Fibroblast of lung (primary cell): ENCODE data around the gene CNPY4. TPM values are rescaled to one million over a fixed set of nuclear protein-coding genes. Genes with fewer than 3 reads are reported as not detected.

Source experiments
- DNase-seq, 2 donors: peaks; one replicate each; pipeline versions ENCODE4 v3.0.0 to v3.0.0-alpha.2; 2010; ENCODE audit warnings: low read depth in 2 of 2
- H2AFZ ChIP-seq: 2 replicates; pipeline ENCODE4 v1.5.1; 2012; ENCODE audit warnings: low read length, control low read depth, inconsistent platforms
- H3K27ac ChIP-seq: 2 replicates; pipeline ENCODE4 v1.5.1; 2011; ENCODE audit warnings: low read length, control low read depth; ENCODE audit not compliant: insufficient read depth
- H3K27me3 ChIP-seq: 2 replicates; pipeline ENCODE4 v1.5.1; 2011; ENCODE audit warnings: mild to moderate bottlenecking, low read length; ENCODE audit not compliant: control insufficient read depth, insufficient read depth
- H3K36me3 ChIP-seq: 2 replicates; pipeline ENCODE4 v1.5.1; 2011; ENCODE audit warnings: low read length; ENCODE audit not compliant: control insufficient read depth, insufficient read depth
- H3K4me1 ChIP-seq: 2 replicates; pipeline ENCODE4 v1.5.1; 2011; ENCODE audit warnings: low read length; ENCODE audit not compliant: control insufficient read depth, insufficient read depth; ENCODE audit errors: extremely low read depth
- H3K4me2 ChIP-seq: 2 replicates; pipeline ENCODE4 v1.5.1; 2011; ENCODE audit warnings: low read length, control low read depth; ENCODE audit not compliant: insufficient read depth; ENCODE audit errors: extremely low read depth
- H3K4me3 ChIP-seq, 4 experiments: fragments of 200-600 bp in 1 of 4; sonication (generic) in 1 of 4; replicated peaks in 1 of 4; 2 replicates each; pipeline ENCODE4 v1.5.1; 2011 to 2016; ENCODE audit warnings: low read length in 4 of 4, low read depth in 3 of 4, mild to moderate bottlenecking in 3 of 4, control low read depth in 2 of 4, inconsistent platforms in 1 of 4, mixed read lengths in 1 of 4; ENCODE audit not compliant: insufficient read depth in 1 of 4; ENCODE audit errors: control extremely low read depth in 1 of 4
- H3K79me2 ChIP-seq: 2 replicates; pipeline ENCODE4 v1.5.1; 2012; ENCODE audit warnings: mild to moderate bottlenecking, low read length, inconsistent platforms; ENCODE audit not compliant: control insufficient read depth, insufficient read depth
- H3K9ac ChIP-seq: 2 replicates; pipeline ENCODE4 v1.5.1; 2011; ENCODE audit warnings: mild to moderate bottlenecking, low read length, control low read depth; ENCODE audit not compliant: insufficient read depth
- H3K9me3 ChIP-seq: 2 replicates; pipeline ENCODE4 v1.5.1; 2012; ENCODE audit warnings: low read depth, low read length; ENCODE audit not compliant: control insufficient read depth, insufficient read depth
- H4K20me1 ChIP-seq: 2 replicates; pipeline ENCODE4 v1.5.1; 2011; ENCODE audit warnings: low read length; ENCODE audit not compliant: control insufficient read depth, insufficient read depth; ENCODE audit errors: extremely low read depth
- EZH2 ChIP-seq: IDR thresholded peaks from 2 replicates; pipeline ENCODE4 v1.5.1; 2012; ENCODE audit warnings: low read length, control low read depth, mild to moderate bottlenecking; ENCODE audit errors: missing control alignments
- polyA plus RNA-seq, 2 donors: library from polyadenylated mRNA; depleted of rRNA in 1 of 2; stranded (reverse) in 1 of 2; unstranded in 1 of 2; fragments of >200 nt; gene quantifications; 2 replicates each; pipeline ENCODE4 v1.2.1, GENCODE V29; 2011 to 2012; ENCODE audit warnings: missing spikeins in 1 of 2
- total RNA-seq: library from RNA; depleted of rRNA; stranded (reverse); fragments of >200 nt; gene quantifications from 2 replicates; pipeline ENCODE4 v1.2.1, GENCODE V29; 2014
- TF ChIP-seq, protein P1 (sequence below), 2 donors: IDR thresholded peaks in 1 of 2; conservative IDR thresholded peaks in 1 of 2; 1 replicate in 1 of 2; 2 replicates in 1 of 2; pipeline ENCODE4 v1.5.1; 2011 to 2012; ENCODE audit warnings: low read length in 2 of 2, control low read depth in 1 of 2, inconsistent platforms in 1 of 2, low read depth in 1 of 2, mild to moderate bottlenecking in 1 of 2

The CNPY4 gene
- total and polyA plus RNA-seq, 2 donors (not counting 1 experiment from before 2014, with no cell fraction given), result 21.6 to 40.7 TPM

DNA sequence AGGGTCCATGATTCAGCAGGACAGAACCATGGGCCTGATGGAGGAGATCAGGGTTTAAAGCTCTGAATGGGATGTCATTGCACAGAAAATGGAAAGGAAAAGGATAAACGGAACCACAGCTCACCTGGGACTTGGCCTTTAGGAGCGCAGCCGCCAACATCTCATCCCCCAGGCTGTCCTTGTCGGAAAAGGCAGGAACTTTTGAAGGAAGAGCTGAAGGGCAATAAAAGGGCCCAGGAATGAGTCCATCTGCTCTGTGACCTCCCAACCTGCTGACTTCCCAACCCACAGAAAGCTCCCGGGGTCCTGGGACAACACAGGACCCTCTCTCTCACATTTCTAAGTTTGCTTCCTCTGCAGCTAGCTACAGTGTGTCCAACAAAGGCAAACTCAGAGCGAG, 44.0 kb upstream of the CNPY4 start:
- Histone ChIP-seq H2AFZ (no peak overlapping the region), H4K20me1 (no peaks in the 10 kb centered on the region), H3K4me2 (no peak overlapping the region), H3K27ac (no peak overlapping the region), H3K27me3 (no peaks in the 10 kb centered on the region), H3K4me3 (no peak overlapping the region), H3K79me2 (peaks cover 33% of the 10 kb centered on the region), H3K9ac (no peak overlapping the region), H3K9me3 (peaks cover 15% of the 10 kb centered on the region), H3K4me1 (peaks cover 3% of the 10 kb centered on the region), H3K36me3 (peaks cover 44% of the 10 kb centered on the region)
- no peak for TF ChIP-seq EZH2
- TF ChIP-seq, protein P1, sequence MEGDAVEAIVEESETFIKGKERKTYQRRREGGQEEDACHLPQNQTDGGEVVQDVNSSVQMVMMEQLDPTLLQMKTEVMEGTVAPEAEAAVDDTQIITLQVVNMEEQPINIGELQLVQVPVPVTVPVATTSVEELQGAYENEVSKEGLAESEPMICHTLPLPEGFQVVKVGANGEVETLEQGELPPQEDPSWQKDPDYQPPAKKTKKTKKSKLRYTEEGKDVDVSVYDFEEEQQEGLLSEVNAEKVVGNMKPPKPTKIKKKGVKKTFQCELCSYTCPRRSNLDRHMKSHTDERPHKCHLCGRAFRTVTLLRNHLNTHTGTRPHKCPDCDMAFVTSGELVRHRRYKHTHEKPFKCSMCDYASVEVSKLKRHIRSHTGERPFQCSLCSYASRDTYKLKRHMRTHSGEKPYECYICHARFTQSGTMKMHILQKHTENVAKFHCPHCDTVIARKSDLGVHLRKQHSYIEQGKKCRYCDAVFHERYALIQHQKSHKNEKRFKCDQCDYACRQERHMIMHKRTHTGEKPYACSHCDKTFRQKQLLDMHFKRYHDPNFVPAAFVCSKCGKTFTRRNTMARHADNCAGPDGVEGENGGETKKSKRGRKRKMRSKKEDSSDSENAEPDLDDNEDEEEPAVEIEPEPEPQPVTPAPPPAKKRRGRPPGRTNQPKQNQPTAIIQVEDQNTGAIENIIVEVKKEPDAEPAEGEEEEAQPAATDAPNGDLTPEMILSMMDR (conservative IDR thresholded peaks at IDR 0.05 in 1 of 2, IDR thresholded peaks at IDR 0.05 in 1 of 2; ENCODE audit: low read depth in 1 of 2, low read length in 2 of 2), result no peak
- DNase-seq, result no peak

DNA sequence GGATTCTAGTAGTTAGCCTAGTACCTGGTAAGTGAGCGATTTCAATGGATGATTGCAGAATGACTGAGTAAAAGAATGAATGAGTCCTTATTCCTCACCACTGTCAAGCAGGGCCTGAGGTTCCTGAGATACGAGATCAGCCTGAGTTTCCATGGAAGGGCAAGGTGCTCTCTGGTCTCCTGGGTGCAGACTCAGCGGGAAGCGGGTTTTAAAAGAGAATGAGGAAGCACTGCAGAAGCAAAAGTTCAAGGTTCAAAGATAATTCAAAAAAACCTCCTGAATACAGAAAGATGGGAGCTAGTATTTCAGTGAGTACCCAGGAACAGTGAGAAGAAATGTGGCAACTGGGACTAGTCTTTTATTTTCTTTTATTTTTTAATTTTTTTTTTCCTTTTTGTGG, 42.2 kb upstream of the CNPY4 start:
- no peak overlapping the region for H3K9ac ChIP-seq
- TF ChIP-seq, protein P1 (conservative IDR thresholded peaks at IDR 0.05 in 1 of 2, IDR thresholded peaks at IDR 0.05 in 1 of 2; ENCODE audit: low read depth in 1 of 2, low read length in 2 of 2), result no peak
- no peak for TF ChIP-seq EZH2
- no peak overlapping the region for H3K4me2 ChIP-seq
- peaks cover 32% of the 10 kb centered on the region for H3K36me3 ChIP-seq
- H3K4me1 ChIP-seq, result peaks cover 3% of the 10 kb centered on the region
- H3K79me2 ChIP-seq, result peaks cover 43% of the 10 kb centered on the region
- peaks cover 3% of the 10 kb centered on the region for H3K9me3 ChIP-seq
- no peaks in the 10 kb centered on the region for H3K27me3 ChIP-seq
- DNase-seq, result no peak
- no peak overlapping the region for H3K4me3 ChIP-seq
- H4K20me1 ChIP-seq, result no peaks in the 10 kb centered on the region
- no peak overlapping the region for H2AFZ ChIP-seq
- H3K27ac ChIP-seq, result no peak overlapping the region

DNA sequence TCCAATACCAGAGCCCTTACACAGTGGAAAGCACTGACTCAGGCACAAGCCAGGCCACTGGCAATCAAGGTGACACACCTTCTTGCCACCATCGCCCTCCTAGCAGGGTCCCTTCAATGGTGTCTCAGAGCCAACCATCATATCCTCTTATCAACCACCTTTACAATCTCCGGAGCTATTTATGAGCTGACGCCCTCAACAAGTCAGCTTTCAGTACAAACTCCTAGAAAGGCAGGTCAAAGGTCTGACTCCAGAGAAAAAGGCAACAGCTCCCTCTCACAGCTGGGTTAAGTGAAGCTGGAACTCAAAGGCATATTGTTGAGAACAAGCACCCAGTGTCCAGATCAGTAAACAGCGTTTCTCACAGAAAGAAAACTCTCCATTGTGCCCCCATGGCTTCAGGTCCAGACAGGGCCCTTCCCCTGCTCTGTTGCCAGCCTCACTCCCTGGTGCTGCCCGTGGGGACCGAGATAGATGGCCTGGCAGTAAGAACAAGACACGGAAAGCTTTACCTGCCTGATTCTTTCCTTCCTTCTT, 40.3 kb upstream of the CNPY4 start:
- no peaks in the 10 kb centered on the region for H4K20me1 ChIP-seq
- no peak overlapping the region for H3K27ac ChIP-seq
- H3K36me3 ChIP-seq, result peaks cover 20% of the 10 kb centered on the region
- no peaks in the 10 kb centered on the region for H3K9me3 ChIP-seq
- no peak overlapping the region for H3K4me2 ChIP-seq
- TF ChIP-seq, protein P1 (conservative IDR thresholded peaks at IDR 0.05 in 1 of 2, IDR thresholded peaks at IDR 0.05 in 1 of 2; ENCODE audit: low read depth in 1 of 2, low read length in 2 of 2), result no peak
- no peak for TF ChIP-seq EZH2
- no peak overlapping the region for H3K9ac ChIP-seq
- peaks cover 43% of the 10 kb centered on the region for H3K79me2 ChIP-seq
- H3K4me3 ChIP-seq, result peak overlapping the region in 1 of 4 experiments; percentile 3
- DNase-seq, result no peak
- no peak overlapping the region for H2AFZ ChIP-seq
- H3K27me3 ChIP-seq, result no peaks in the 10 kb centered on the region
- H3K4me1 ChIP-seq, result peaks cover 3% of the 10 kb centered on the region
